GM18867 (cell line): ENCODE data around the gene DNAH17.

ENCODE experiments used
- ATAC-seq: cut with Tn5 transposase; IDR thresholded peaks from one replicate; pipeline ENCODE4 v1.9.1; 2021; ENCODE audit warnings: mild to moderate bottlenecking, moderate library complexity; ENCODE audit not compliant: unreplicated experiment

DNAH17 gene

GRCh38 chr17:78375401-78376151 lies 201.6 kb downstream of the DNAH17 start:
- ATAC-seq = no peak

- no peak for ATAC-seq
Measured at GRCh38 chr17:78374631-78375274, 202.4 kb downstream of the DNAH17 start.

- ATAC-seq = no peak
Measured at GRCh38 chr17:78374189-78374588, 203.0 kb downstream of the DNAH17 start.
